Uterus (tissue), 2 donors: ENCODE data around the gene ATP1B4.

Experiments
- CTCF ChIP-seq, 4 experiments: fragments of 200-600 bp in 2 of 4; fragments of 450-650 bp in 2 of 4; sonication (generic) in 2 of 4; IDR thresholded peaks; one replicate each; pipeline ENCODE4 v1.5.1; 2016 to 2019; ENCODE audit warnings: antibody characterized with exemption in 4 of 4, mild to moderate bottlenecking in 2 of 4, moderate library complexity in 1 of 4
- POLR2A ChIP-seq, 2 donors: fragments of 450-650 bp; IDR thresholded peaks; one replicate each; pipeline ENCODE4 v1.6.1; 2016; ENCODE audit warnings: antibody characterized with exemption in 2 of 2, mild to moderate bottlenecking in 1 of 2, moderate library complexity in 1 of 2

- no peak for TF ChIP-seq CTCF (IDR thresholded peaks at IDR 0.05)
- no peak for TF ChIP-seq POLR2A (IDR thresholded peaks at IDR 0.05)
Observed at GRCh38 chrX:120334603-120335002, 27.3 kb upstream of the ATP1B4 start.
